Prostate gland (tissue), 2 donors: ENCODE results near the gene COX20.
A peak's percentile ranks its signal among the peaks of the same experiment; 100 is the strongest.

Experiments used
- POLR2A ChIP-seq: fragments of 450-650 bp; IDR thresholded peaks from one replicate; pipeline ENCODE4 v1.6.1; 2016; ENCODE audit warnings: antibody characterized with exemption, mild to moderate bottlenecking
- POLR2AphosphoS5 ChIP-seq: sonication (generic); formaldehyde crosslinking; IDR thresholded peaks from one replicate; pipeline ENCODE4 v1.6.1; 2017; ENCODE audit warnings: antibody characterized with exemption
- TF ChIP-seq, protein P1 (sequence below), 4 experiments: fragments of 200-600 bp in 2 of 4; fragments of 450-650 bp in 2 of 4; sonication (generic) in 2 of 4; IDR thresholded peaks; 1 replicate in 3 of 4; 2 replicates in 1 of 4; pipeline ENCODE4 v1.5.1; 2016 to 2019; ENCODE audit warnings: antibody characterized with exemption in 4 of 4, mild to moderate bottlenecking in 2 of 4, moderate library complexity in 2 of 4

DNA sequence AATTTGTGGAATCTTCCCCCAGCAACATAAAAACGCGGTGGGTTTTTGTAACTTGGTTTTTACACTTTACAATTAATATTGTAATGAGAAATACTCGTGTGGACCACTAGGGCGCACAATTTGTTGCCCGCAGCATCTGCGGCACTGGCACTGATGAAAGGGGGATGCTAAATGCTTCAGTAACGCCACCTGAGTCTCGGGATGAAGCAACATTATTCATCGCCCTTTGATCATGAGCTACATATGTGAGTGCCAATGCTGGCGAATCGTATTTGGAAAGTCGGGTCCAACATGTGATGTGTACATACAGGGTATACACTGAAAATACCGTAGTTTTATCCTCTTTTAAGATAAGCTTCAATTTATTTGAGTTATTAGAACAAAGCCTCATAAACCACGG is 34.2 kb upstream of the COX20 start:
- TF ChIP-seq, protein P1, sequence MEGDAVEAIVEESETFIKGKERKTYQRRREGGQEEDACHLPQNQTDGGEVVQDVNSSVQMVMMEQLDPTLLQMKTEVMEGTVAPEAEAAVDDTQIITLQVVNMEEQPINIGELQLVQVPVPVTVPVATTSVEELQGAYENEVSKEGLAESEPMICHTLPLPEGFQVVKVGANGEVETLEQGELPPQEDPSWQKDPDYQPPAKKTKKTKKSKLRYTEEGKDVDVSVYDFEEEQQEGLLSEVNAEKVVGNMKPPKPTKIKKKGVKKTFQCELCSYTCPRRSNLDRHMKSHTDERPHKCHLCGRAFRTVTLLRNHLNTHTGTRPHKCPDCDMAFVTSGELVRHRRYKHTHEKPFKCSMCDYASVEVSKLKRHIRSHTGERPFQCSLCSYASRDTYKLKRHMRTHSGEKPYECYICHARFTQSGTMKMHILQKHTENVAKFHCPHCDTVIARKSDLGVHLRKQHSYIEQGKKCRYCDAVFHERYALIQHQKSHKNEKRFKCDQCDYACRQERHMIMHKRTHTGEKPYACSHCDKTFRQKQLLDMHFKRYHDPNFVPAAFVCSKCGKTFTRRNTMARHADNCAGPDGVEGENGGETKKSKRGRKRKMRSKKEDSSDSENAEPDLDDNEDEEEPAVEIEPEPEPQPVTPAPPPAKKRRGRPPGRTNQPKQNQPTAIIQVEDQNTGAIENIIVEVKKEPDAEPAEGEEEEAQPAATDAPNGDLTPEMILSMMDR (IDR thresholded peaks at IDR 0.05) = peak in 3 of 4 experiments; percentile 46 to 56 (median 51)
- TF ChIP-seq POLR2AphosphoS5 = no peak
- no peak for TF ChIP-seq POLR2A
